Measurements from ENCODE around the gene SDK1.

The SDK1 gene

DNA sequence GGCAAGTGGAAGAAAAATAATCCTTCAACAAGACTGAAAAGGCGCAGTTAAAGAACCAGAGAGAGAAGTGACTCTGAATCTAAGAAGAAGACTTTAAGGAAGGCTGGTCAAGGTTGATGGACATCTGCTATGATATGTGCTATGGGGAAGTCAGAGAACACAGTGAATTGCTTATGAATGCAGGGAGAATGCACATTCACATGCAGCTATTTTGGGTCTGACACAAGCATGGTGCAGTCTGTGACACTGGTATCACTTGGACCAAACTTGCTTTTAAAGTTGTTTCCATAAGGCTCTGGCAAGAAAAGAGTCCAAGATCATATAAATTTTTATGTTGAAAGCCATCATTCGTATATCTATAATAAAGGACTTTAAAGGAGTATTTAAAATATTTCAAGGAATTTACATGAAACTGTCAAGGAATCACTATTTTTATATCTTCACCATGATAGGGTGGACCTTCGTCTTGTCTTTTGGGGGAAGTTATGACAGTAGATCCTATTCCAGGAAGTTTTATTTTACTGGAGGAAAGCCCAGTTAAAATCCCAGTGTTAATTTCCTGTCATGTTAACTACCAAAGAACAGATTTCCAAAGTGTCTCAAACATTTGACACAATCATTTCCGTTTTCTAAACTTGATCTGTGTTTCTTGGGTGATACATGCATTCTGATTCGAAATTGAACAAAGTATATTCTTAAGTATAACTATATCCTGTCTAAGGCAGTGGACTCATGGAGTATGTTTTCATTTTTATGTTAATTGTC lies 239.6 kb downstream of the SDK1 start:
- H3K9me3 ChIP-seq, result no peaks in the 10 kb centered on the region

DNA sequence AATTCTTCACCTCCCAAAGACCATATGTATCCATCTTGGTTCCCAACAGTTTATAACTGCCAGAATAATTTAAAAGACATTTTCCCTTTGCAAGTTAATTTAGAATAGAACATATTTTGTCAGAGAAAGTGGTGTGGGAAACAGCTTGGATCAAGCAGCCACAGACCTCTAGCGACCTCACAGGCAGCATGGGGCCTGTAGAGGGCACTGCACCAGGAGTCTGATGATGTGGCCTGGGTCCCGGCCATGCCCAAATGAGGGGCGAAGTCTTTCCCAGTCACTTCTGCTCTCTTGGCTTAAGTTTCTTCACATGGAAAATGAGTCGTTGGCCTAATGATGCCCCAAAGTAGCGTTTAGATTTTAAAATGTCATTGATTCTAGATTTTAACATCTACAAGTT lies 243.2 kb downstream of the SDK1 start:
- Histone ChIP-seq H3K27me3 (peaks cover 6% of the 10 kb centered on the region), H3K4me3 (ENCODE audit: low read depth in 1 of 2, low read length in 1 of 2) (no peak overlapping the region), H3K36me3 (no peaks in the 10 kb centered on the region), H3K4me1 (ENCODE audit: control insufficient read depth in 1 of 2, insufficient read depth in 1 of 2, low read depth in 1 of 2, low read length in 1 of 2) (no peaks in the 10 kb centered on the region), H3K9me3 (no peaks in the 10 kb centered on the region), H3K27ac (no peak overlapping the region)
- TF ChIP-seq, protein P1, sequence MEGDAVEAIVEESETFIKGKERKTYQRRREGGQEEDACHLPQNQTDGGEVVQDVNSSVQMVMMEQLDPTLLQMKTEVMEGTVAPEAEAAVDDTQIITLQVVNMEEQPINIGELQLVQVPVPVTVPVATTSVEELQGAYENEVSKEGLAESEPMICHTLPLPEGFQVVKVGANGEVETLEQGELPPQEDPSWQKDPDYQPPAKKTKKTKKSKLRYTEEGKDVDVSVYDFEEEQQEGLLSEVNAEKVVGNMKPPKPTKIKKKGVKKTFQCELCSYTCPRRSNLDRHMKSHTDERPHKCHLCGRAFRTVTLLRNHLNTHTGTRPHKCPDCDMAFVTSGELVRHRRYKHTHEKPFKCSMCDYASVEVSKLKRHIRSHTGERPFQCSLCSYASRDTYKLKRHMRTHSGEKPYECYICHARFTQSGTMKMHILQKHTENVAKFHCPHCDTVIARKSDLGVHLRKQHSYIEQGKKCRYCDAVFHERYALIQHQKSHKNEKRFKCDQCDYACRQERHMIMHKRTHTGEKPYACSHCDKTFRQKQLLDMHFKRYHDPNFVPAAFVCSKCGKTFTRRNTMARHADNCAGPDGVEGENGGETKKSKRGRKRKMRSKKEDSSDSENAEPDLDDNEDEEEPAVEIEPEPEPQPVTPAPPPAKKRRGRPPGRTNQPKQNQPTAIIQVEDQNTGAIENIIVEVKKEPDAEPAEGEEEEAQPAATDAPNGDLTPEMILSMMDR (IDR thresholded peaks at IDR 0.05), result no peak

More for the DNA sequence above, 239.6 kb downstream of the SDK1 start:
- TF ChIP-seq, protein P1 (IDR thresholded peaks at IDR 0.05), result no peak
- H3K27me3 ChIP-seq, result no peaks in the 10 kb centered on the region
- no peaks in the 10 kb centered on the region for H3K36me3 ChIP-seq
- H3K4me3 ChIP-seq (ENCODE audit: low read depth in 1 of 2, low read length in 1 of 2), result no peak overlapping the region
- H3K27ac ChIP-seq, result no peak overlapping the region
- no peaks in the 10 kb centered on the region for H3K4me1 ChIP-seq (ENCODE audit: control insufficient read depth in 1 of 2, insufficient read depth in 1 of 2, low read depth in 1 of 2, low read length in 1 of 2)

DNA sequence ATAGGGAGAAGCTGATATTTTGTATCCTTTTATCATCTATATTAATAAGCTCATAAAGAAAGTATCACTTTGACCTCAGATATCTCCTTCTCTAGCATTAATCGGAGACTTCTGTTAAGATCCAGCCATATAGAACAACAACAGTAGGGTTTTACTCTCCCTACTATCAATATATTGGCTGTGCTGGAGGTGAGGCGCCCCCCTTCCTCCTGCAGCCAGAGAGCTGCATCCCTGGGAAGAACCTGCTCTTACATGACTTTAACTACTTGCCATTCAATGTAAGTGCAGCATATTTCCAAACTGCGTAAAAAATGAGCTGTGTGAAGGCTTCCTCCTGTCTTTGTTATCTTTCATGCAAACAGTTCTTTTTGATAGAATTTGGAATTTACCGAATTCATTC lies 247.8 kb downstream of the SDK1 start:
- no peak overlapping the region for H3K27ac ChIP-seq
- TF ChIP-seq, protein P1 (IDR thresholded peaks at IDR 0.05), result no peak
- H3K27me3 ChIP-seq, result peaks cover 8% of the 10 kb centered on the region
- no peaks in the 10 kb centered on the region for H3K9me3 ChIP-seq
- H3K36me3 ChIP-seq, result no peaks in the 10 kb centered on the region
- H3K4me3 ChIP-seq (ENCODE audit: low read depth in 1 of 2, low read length in 1 of 2), result no peak overlapping the region
- H3K4me1 ChIP-seq (ENCODE audit: control insufficient read depth in 1 of 2, insufficient read depth in 1 of 2, low read depth in 1 of 2, low read length in 1 of 2), result no peaks in the 10 kb centered on the region

DNA sequence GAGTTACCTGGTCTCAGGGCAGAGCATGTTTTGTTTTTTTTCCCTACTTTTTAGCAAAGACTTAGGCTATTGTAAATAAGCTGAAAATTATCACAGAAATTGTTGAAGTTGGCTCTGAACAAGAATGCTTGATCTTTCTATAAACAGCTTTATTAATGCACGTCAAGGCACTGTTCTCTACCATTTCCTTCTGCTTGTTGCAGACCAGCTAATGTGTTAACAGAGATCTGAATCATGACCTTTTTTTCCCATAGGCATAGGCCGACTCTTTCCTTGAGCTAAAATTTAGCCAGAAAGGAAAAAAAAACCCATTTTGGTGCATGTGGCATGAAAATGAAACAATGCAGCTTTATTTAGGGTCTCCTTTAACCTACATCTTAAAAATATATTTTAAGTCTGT lies 248.5 kb downstream of the SDK1 start:
- Histone ChIP-seq H3K9me3 (no peaks in the 10 kb centered on the region), H3K36me3 (no peaks in the 10 kb centered on the region), H3K27me3 (peaks cover 8% of the 10 kb centered on the region), H3K4me1 (ENCODE audit: control insufficient read depth in 1 of 2, insufficient read depth in 1 of 2, low read depth in 1 of 2, low read length in 1 of 2) (no peaks in the 10 kb centered on the region), H3K27ac (no peak overlapping the region), H3K4me3 (ENCODE audit: low read depth in 1 of 2, low read length in 1 of 2) (no peak overlapping the region)
- TF ChIP-seq, protein P1 (IDR thresholded peaks at IDR 0.05), result no peak

DNA sequence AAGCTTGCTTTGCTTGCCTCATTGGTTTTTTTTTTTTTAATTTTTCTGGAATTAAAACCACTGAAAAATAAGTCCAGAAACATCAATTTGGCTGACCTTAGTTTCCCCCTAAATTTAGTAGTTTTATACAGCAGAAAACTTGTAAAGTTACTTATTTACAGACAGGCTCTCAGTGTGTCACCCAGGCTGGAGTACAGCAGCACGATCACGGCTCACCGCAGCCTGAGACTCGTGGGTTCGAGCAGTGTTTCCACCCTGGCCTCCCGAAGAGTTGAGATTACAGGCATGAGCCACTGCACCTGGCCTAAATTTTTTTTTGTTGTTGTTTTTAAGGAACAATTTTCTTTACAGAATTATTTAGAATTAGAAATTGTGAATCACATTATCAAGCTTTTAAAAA lies 250.5 kb downstream of the SDK1 start:
- TF ChIP-seq, protein P1 (IDR thresholded peaks at IDR 0.05), result no peak
- Histone ChIP-seq H3K4me3 (ENCODE audit: low read depth in 1 of 2, low read length in 1 of 2) (no peak overlapping the region), H3K36me3 (no peaks in the 10 kb centered on the region), H3K27me3 (peaks cover 8% of the 10 kb centered on the region), H3K4me1 (ENCODE audit: control insufficient read depth in 1 of 2, insufficient read depth in 1 of 2, low read depth in 1 of 2, low read length in 1 of 2) (no peaks in the 10 kb centered on the region), H3K9me3 (no peaks in the 10 kb centered on the region), H3K27ac (no peak overlapping the region)
